ENCODE measurements around the gene RALA. TPM values are rescaled to one million over a fixed set of nuclear protein-coding genes. Genes with fewer than 3 reads are reported as not detected.

The RALA gene
- total RNA-seq, 1 experiment from 2014 or later = 41.7 TPM

DNA sequence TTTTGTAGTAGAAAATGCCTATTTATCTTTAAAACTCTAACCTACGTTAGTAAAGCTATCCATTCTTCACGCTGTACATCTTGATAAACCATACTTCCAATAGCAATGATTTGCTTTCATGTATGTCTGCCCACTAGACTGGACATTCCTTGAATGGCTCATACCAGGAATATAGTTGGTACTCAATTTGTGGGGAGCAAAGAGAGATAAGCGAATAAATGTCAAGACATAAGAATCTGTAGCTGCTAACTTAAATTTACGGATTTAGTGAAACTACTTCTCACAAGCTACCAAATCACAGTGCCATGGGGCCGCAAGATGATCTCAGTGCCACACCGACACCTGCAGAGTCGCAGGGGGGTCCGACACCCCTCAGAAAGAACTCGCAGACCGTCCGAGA, 763 bp upstream of the RALA start:
- peaks cover 2% of the 10 kb centered on the region; the same call in 1 of the 2 replicates for H3K36me3 ChIP-seq (ENCODE audit: control insufficient read depth, insufficient read depth, low read length)
- POLR2A ChIA-PET = interaction anchor here (1.4 to 2.5 kb wide), 2 partner anchors 42 to 111 kb away, joined by 8 to 13 read pairs; no protein-coding TSS in a partner anchor

GRCh38 chr7:39623732-39624441, 515 bp downstream of the RALA start:
- BruUV-seq (replicated peaks) = no TSS peak
- TF ChIP-seq, protein P1, sequence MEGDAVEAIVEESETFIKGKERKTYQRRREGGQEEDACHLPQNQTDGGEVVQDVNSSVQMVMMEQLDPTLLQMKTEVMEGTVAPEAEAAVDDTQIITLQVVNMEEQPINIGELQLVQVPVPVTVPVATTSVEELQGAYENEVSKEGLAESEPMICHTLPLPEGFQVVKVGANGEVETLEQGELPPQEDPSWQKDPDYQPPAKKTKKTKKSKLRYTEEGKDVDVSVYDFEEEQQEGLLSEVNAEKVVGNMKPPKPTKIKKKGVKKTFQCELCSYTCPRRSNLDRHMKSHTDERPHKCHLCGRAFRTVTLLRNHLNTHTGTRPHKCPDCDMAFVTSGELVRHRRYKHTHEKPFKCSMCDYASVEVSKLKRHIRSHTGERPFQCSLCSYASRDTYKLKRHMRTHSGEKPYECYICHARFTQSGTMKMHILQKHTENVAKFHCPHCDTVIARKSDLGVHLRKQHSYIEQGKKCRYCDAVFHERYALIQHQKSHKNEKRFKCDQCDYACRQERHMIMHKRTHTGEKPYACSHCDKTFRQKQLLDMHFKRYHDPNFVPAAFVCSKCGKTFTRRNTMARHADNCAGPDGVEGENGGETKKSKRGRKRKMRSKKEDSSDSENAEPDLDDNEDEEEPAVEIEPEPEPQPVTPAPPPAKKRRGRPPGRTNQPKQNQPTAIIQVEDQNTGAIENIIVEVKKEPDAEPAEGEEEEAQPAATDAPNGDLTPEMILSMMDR (IDR thresholded peaks at IDR 0.05; ENCODE audit: insufficient read depth in 1 of 2, low read depth in 1 of 2, low read length in 1 of 2, severe bottlenecking in 1 of 2, unreplicated experiment in 1 of 2) = no peak
- H3K4me3 Mint-ChIP-seq (ENCODE audit: unreplicated experiment) = peak overlapping the region; percentile 84
- H3K9me3 Mint-ChIP-seq (ENCODE audit: unreplicated experiment) = no peaks in the 10 kb centered on the region
- Histone ChIP-seq H3K27me3 (replicated peaks; ENCODE audit: control insufficient read depth, insufficient read depth, low read length) (no peaks in the 10 kb centered on the region), H3K36me3 (ENCODE audit: control insufficient read depth, insufficient read depth, low read length) (peaks cover 2% of the 10 kb centered on the region; the same call in 1 of the 2 replicates), H3K4me3 (ENCODE audit: low read depth, low read length) (peak overlapping the region; percentile 90), H3K9me3 (no peaks in the 10 kb centered on the region), H3K4me1 (peaks cover 29% of the 10 kb centered on the region)
- intact Hi-C loops (cut with micrococcal nuclease; ENCODE audit: unreplicated experiment) = loop anchor here (1.0 to 5.0 kb wide), 4 partner anchors 44 to 122 kb away; no protein-coding TSS in a partner anchor
- no peaks in the 10 kb centered on the region for H3K27me3 Mint-ChIP-seq (ENCODE audit: insufficient read depth, unreplicated experiment)
- peaks cover 49% of the 10 kb centered on the region for H3K4me1 Mint-ChIP-seq (ENCODE audit: low read depth, unreplicated experiment)
- ChIA-PET CTCF (interaction anchor here (2.6 kb wide), 1 partner anchor 43 kb away, joined by 12 read pairs; no protein-coding TSS in a partner anchor), POLR2A (interaction anchor here (0.6 to 2.5 kb wide), 4 partner anchors 43 to 109 kb away, joined by 3 to 13 read pairs (median 6); no protein-coding TSS in a partner anchor)
- H3K36me3 Mint-ChIP-seq (ENCODE audit: insufficient read depth, unreplicated experiment) = peaks cover 11% of the 10 kb centered on the region
- DNase-seq = peak in 1 of 2 experiments; percentile 46
- peak overlapping the region; percentile 88 for H3K27ac Mint-ChIP-seq (ENCODE audit: unreplicated experiment)

More for the DNA sequence above, 763 bp upstream of the RALA start:
- Mint-ChIP-seq H3K27ac (ENCODE audit: unreplicated experiment) (peak overlapping the region; percentile 88), H3K9me3 (ENCODE audit: unreplicated experiment) (no peaks in the 10 kb centered on the region), H3K36me3 (ENCODE audit: insufficient read depth, unreplicated experiment) (peaks cover 11% of the 10 kb centered on the region), H3K4me3 (ENCODE audit: unreplicated experiment) (peak overlapping the region; percentile 84), H3K27me3 (ENCODE audit: insufficient read depth, unreplicated experiment) (no peaks in the 10 kb centered on the region), H3K4me1 (ENCODE audit: low read depth, unreplicated experiment) (peaks cover 47% of the 10 kb centered on the region)
- H3K27me3 ChIP-seq (replicated peaks; ENCODE audit: control insufficient read depth, insufficient read depth, low read length) = no peaks in the 10 kb centered on the region
- peaks cover 19% of the 10 kb centered on the region for H3K4me1 ChIP-seq
- no peaks in the 10 kb centered on the region for H3K9me3 ChIP-seq
- BruUV-seq (replicated peaks) = TSS peak; percentile 79
- CTCF ChIA-PET = interaction anchor here (2.6 kb wide), 1 partner anchor 42 kb away, joined by 12 read pairs; no protein-coding TSS in a partner anchor
- TF ChIP-seq, protein P1 (IDR thresholded peaks at IDR 0.05; ENCODE audit: insufficient read depth in 1 of 2, low read depth in 1 of 2, low read length in 1 of 2, severe bottlenecking in 1 of 2, unreplicated experiment in 1 of 2) = no peak
- DNase-seq = no peak
- intact Hi-C loops (cut with micrococcal nuclease; ENCODE audit: unreplicated experiment) = loop anchor here (1.0 to 5.0 kb wide), 4 partner anchors 42 to 124 kb away; no protein-coding TSS in a partner anchor
- peak overlapping the region; percentile 90 for H3K4me3 ChIP-seq (ENCODE audit: low read depth, low read length)

- Mint-ChIP-seq H3K4me1 (ENCODE audit: low read depth, unreplicated experiment) (peaks cover 48% of the 10 kb centered on the region), H3K27ac (ENCODE audit: unreplicated experiment) (peak overlapping the region; percentile 85), H3K27me3 (ENCODE audit: insufficient read depth, unreplicated experiment) (no peaks in the 10 kb centered on the region), H3K9me3 (ENCODE audit: unreplicated experiment) (no peaks in the 10 kb centered on the region), H3K36me3 (ENCODE audit: insufficient read depth, unreplicated experiment) (peaks cover 13% of the 10 kb centered on the region), H3K4me3 (ENCODE audit: unreplicated experiment) (peak overlapping the region; percentile 84)
- POLR2A ChIA-PET = interaction anchor here (0.6 to 2.5 kb wide), 3 partner anchors 44 to 109 kb away, joined by 3 to 13 read pairs (median 4); no protein-coding TSS in a partner anchor
- TF ChIP-seq, protein P1 (IDR thresholded peaks at IDR 0.05; ENCODE audit: insufficient read depth in 1 of 2, low read depth in 1 of 2, low read length in 1 of 2, severe bottlenecking in 1 of 2, unreplicated experiment in 1 of 2) = no peak
- intact Hi-C loops (cut with micrococcal nuclease; ENCODE audit: unreplicated experiment) = loop anchor here (5.0 kb wide), 2 partner anchors 63 to 108 kb away; no protein-coding TSS in a partner anchor
- DNase-seq = no peak
- Histone ChIP-seq H3K36me3 (ENCODE audit: control insufficient read depth, insufficient read depth, low read length) (peaks cover 2% of the 10 kb centered on the region; the same call in 1 of the 2 replicates), H3K4me1 (peaks cover 29% of the 10 kb centered on the region), H3K27me3 (replicated peaks; ENCODE audit: control insufficient read depth, insufficient read depth, low read length) (no peaks in the 10 kb centered on the region), H3K9me3 (no peaks in the 10 kb centered on the region), H3K4me3 (ENCODE audit: low read depth, low read length) (peak overlapping the region; percentile 90)
- BruUV-seq (replicated peaks) = TSS peak; percentile 51
- CTCF ChIA-PET = interaction anchor here (2.6 kb wide), 1 partner anchor 44 kb away, joined by 12 read pairs; no protein-coding TSS in a partner anchor
These were observed 1.1 kb downstream of the RALA start for GRCh38 chr7:39624442-39624807.

Measured in Caco-2 (cell line).